GM21367 (cell line): ENCODE results near the gene COL2A1.

Experiments used
- ATAC-seq: cut with Tn5 transposase; IDR thresholded peaks from one replicate; pipeline ENCODE4 v1.9.1; 2021; ENCODE audit not compliant: unreplicated experiment

The COL2A1 gene

GRCh38 chr12:48030173-48030650, 25.9 kb upstream of the COL2A1 start:
- ATAC-seq, result no peak

GRCh38 chr12:48029491-48030172, 25.4 kb upstream of the COL2A1 start:
- no peak for ATAC-seq

DNA sequence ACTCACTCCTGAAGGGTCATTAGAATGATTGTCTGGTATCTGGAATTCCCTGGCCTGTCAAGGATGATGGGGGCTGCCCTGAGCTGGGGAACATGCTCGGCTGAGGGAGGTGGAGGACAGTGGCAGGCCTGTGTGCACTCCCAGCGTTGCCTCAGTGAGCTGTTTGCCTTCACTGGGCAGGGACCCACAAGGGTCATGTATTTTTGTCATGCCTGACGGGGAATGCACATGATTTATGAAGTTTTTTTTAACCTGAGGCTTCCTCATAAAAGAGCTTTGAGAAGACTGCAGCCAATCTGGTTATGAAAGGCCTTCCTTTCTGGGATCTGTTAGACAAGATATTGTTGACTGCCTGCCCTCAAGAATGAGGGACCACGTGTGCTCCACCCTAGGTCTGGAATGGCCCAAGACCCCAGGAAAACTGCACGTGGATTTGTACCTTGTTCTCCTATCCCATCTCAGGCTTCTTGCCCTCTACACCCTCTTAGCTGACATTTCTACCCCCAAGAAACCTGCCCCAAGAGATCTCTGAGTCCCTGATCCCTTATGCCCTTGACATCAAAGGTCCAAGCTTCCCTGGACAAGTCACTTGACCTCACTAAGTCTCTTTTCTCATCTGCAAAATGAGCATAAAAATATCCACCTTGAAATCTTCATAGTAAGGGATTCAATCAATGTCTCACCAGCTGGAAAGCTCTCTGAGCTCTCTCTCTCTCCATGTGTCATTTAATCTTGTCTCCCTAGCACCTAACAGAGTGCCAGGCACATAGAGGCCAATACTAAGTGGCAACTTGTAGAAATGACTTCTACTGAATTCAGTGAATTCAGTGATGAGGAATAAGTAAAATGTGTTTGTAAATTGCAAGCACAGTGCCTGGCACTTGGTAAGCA, 24.5 kb upstream of the COL2A1 start:
- no peak for ATAC-seq

- ATAC-seq, result no peak
Measured at GRCh38 chr12:48027183-48028002, 23.1 kb upstream of the COL2A1 start.

- ATAC-seq, result no peak
Measured at GRCh38 chr12:48026060-48026827, 22.0 kb upstream of the COL2A1 start.

DNA sequence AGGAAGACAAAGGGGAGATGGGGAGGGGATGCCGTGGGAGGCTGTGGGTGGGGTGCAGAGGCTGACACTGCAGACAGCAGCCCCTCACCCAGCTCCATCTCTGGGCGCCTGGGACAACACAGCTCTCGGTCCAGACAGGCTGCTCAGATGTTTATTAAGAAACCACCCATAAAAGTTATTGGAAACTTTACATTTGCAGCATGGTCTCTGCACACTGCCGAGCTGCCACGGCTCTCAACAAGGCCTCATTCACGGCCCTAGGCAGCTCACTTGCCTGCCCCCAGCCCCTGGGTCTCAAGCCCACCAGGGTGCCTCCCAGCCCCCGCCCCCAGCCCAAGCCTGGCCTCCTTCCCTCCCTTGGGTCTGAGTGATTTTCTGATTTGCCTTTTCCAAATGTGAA, 21.0 kb upstream of the COL2A1 start:
- ATAC-seq, result no peak

- no peak for ATAC-seq
Measured at GRCh38 chr12:48024735-48025134, 20.5 kb upstream of the COL2A1 start.

GRCh38 chr12:48023386-48023785, 19.1 kb upstream of the COL2A1 start:
- no peak for ATAC-seq

DNA sequence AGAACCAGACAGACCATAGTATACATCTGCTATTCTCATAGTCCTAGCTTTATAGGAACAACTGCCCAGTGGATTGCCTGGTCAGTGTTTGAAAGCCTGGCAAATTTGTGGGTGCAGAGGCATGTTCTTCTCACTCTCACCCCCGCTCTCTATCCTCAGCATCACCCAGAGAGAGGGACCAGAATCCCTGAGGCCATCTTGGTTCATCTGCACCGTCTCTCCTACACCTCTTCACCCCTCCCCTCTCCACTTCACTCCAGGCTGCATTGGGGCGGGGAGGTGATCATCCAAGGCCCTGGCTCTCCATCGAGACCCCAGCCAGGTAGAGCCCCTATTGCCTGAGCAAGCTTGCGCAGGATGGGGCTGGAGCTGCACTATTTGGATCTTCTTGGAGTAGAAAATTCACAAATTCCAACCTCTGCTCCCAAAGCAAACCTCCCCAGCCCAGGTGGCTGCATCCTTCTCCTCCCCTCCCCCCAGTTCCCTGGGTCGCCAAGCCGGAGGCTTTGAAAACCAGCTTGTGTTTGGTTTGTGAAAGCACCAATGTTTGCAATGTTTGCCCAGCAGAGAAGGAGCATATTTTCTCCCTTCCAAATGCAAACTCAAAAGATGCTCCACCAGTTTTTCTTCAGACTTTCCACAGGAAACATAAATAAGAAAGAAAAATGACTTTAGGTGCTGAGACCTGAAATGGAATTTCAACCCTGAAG, 18.6 kb upstream of the COL2A1 start:
- ATAC-seq, result no peak

DNA sequence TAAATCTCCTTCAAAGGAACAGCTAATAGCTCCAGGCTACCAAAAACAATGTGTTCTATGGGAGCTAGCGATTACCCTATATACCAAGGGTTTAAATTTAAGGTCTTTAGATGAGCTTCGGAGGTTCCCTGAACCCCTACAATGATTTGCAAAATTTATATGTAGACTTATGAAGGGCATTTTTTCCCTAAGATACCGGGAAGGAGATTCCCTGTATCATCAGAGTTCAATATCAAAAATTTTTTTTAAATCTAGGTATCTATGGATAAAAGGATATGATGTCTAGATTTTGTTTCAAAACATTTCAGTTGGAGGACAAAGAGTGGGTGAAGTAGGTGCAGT, 17.9 kb upstream of the COL2A1 start:
- no peak for ATAC-seq

- no peak for ATAC-seq
Measured at GRCh38 chr12:48021485-48022179, 17.4 kb upstream of the COL2A1 start.

DNA sequence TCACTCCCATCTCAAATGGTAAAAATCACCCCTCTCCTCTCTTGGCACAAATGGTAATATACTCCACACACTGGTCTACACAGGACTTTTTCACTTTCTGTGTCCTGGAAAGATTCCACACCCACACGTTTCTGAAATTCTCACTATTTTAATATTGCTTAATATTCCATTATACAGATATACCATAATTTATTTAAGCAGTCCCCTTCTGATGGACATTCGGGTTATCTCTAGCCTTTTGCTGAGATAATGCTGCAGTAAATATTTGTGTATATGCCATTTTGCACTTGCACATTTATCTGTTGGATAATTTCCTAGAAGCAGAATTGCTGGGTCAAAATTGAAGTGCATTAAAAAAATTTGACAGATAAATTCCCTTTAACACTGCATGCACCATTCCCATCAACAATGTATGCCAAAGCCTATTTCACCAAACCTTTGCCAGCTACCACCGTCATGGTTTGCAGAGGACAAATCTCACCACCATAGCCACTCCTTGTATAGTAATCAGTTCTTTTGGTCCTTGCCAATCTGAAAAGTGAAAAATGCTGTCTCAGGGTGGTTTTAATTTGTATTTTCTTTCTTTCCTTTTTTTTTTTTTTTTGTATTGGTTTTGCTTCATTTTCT, 15.5 kb upstream of the COL2A1 start:
- no peak for ATAC-seq

- no peak for ATAC-seq
Measured at GRCh38 chr12:48018618-48018995, 14.3 kb upstream of the COL2A1 start.

- no peak for ATAC-seq
Measured at GRCh38 chr12:48017921-48018617, 13.8 kb upstream of the COL2A1 start.

DNA sequence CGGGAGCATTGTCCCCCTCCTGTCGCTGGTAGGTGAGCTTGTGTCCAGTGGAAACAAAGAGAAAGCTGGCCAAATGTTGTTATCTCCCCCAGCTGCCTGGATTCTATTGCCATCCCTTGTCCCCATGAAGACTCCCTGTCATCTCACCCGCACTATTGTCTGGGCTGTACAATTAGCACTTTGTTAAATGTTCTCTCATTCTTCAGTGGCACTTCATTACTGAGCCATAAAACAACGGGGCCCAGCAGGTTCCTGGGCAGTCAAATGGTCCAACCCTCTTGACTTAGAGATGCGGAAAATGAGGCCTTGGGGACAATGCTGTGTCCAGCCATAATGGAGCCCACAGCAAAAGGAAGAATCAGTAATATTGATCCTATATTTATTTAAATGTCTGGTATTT, 13.2 kb upstream of the COL2A1 start:
- ATAC-seq, result no peak

- ATAC-seq, result no peak
Measured at GRCh38 chr12:48016373-48017020, 12.2 kb upstream of the COL2A1 start.

DNA sequence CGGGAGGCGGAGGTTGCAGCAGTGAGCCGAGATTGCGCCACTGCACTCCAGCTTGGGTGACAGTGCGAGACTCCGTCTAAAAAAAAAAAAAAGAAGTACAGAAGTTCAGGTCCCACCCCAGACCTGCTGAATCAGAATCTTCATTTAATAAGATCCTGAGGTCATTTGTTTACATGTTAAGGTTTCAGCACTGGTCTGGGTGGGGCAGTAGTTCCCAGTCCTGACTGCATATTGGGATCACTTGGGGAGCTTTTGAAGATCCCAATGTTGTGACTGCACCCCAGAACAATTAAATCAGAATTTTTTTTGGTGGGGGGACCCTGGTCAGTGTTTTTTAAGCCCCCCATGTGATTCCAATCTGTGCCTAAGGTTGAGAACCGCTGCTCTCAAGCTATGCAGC, 11.7 kb upstream of the COL2A1 start:
- no peak for ATAC-seq

- ATAC-seq, result no peak
Measured at GRCh38 chr12:48015129-48015528, 10.9 kb upstream of the COL2A1 start.
